Pericardium fibroblast (primary cell): ENCODE results near the gene HMX3. TPM values are rescaled to one million over a fixed set of nuclear protein-coding genes. Genes with fewer than 3 reads are reported as not detected.

Source experiments
- total RNA-seq: library from RNA; depleted of rRNA; stranded (reverse); fragments of >200 nt; gene quantifications from 2 replicates; pipeline ENCODE4 v1.2.3, GENCODE V29; 2015

The HMX3 gene
- total RNA-seq, result not detected in 2 replicates

GRCh38 chr10:123135415-123136141, at the start of gene HMX3:
Gene HMX3, plus strand, starts transcription at chr10:123135970. Its CDS starts 81 bp downstream, at chr10:123136051.

GRCh38 chr10:123147635-123148413, 12.1 kb downstream of the HMX3 start, which contains the start of gene HMX2:
Gene HMX2, plus strand, starts transcription at chr10:123148136. Its CDS starts 243 bp downstream, at chr10:123148379.

GRCh38 chr10:123154092-123154710, 18.4 kb downstream of the HMX3 start, which contains the start of gene BUB3:
Gene BUB3, plus strand, starts transcription at chr10:123154402. Its CDS starts 516 bp downstream, at chr10:123154918.

Other genes with a start within 250 kb of the HMX3 start
- gene FAM24A, start 225.4 kb upstream of the HMX3 start, total RNA-seq, result not detected in 2 replicates
- gene C10orf88, start 181.7 kb upstream of the HMX3 start, total RNA-seq, result 3.7 and 9.5 TPM in 2 replicates
- 5.6 and 5.8 TPM in 2 replicates for gene PSTK, start 155.6 kb upstream of the HMX3 start, total RNA-seq
- 1.4 and 1.5 TPM in 2 replicates for gene IKZF5, start 127.2 kb upstream of the HMX3 start, total RNA-seq
- gene ACADSB, start 127.0 kb upstream of the HMX3 start, total RNA-seq, result 3.4 and 6.2 TPM in 2 replicates
- not detected in 2 replicates for gene HMX2, start 12.2 kb downstream of the HMX3 start, total RNA-seq
- gene BUB3, start 18.4 kb downstream of the HMX3 start, total RNA-seq, result 56.3 and 81.1 TPM in 2 replicates